Cardiac fibroblast (primary cell): ENCODE measurements around the gene COQ10B.

ENCODE experiments used
- DNase-seq, 2 donors: peaks; one replicate each; pipeline versions ENCODE4 v3.0.0 to v3.0.0-alpha.2; 2010; ENCODE audit warnings: low read depth in 2 of 2
- H3K4me3 ChIP-seq, 2 donors: replicated peaks in 1 of 2; 1 replicate in 1 of 2; 2 replicates in 1 of 2; pipeline ENCODE4 v1.5.1; 2011; ENCODE audit warnings: low read depth in 2 of 2, low read length in 2 of 2, mild to moderate bottlenecking in 2 of 2, moderate library complexity in 1 of 2
- CTCF ChIP-seq: IDR thresholded peaks from one replicate; pipeline ENCODE4 v1.5.1; 2011; ENCODE audit warnings: low read depth, mild to moderate bottlenecking, low read length, inconsistent platforms

The COQ10B gene

GRCh38 chr2:197500503-197501131, 47.3 kb downstream of the COQ10B start:
- TF ChIP-seq CTCF: no peak
- DNase-seq: peak in 1 of 2 donors; percentile 24
- peak overlapping the region; percentile 81 to 85 for H3K4me3 ChIP-seq

GRCh38 chr2:197502201-197502600, 48.8 kb downstream of the COQ10B start:
- H3K4me3 ChIP-seq: no peak overlapping the region
- TF ChIP-seq CTCF: no peak
- DNase-seq: no peak

DNA sequence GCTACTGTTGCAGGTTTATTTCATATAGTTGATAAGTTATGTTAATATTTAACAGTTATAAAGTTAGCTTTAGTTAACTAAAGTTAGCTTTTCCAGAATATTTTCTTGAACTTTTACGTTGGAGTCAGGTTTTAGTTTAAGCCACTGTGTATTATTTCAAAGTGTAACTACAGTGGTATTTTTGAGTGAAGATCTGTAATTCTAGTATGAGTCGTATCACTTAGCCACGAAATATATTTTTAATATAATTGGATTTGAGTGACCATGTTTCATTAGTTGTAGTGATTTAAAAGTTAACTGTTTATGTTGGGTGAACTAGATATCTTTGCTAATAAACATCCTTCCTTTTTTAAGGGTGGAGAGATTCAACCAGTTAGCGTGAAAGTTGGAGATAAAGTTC, 49.3 kb downstream of the COQ10B start:
- no peak for TF ChIP-seq CTCF
- H3K4me3 ChIP-seq: no peak overlapping the region
- DNase-seq: no peak

GRCh38 chr2:197504000-197504399, 50.6 kb downstream of the COQ10B start:
- no peak for DNase-seq
- no peak overlapping the region for H3K4me3 ChIP-seq
- no peak for TF ChIP-seq CTCF

DNA sequence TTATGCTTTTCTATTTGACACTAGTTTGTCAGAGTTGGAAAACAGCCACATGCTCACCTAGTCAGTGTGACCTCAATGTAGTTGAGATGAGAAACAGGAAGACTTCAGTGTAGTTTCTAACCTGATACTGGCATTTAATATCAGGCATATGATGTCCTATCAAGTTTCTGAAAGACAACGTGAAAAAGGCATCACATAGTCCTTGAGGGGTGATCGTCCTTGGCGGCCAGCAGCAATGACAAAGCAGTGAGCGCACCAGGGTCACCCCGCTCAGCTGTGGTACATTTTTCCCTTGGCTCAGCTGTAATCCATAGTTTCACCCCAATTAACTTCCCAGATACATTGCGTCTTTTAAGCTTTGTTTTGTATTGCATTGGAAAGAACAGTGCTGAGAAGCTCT, 51.2 kb downstream of the COQ10B start:
- H3K4me3 ChIP-seq: no peak overlapping the region
- no peak for DNase-seq
- no peak for TF ChIP-seq CTCF

GRCh38 chr2:197506658-197507057, 53.3 kb downstream of the COQ10B start:
- no peak for TF ChIP-seq CTCF
- no peak overlapping the region for H3K4me3 ChIP-seq
- no peak for DNase-seq

DNA sequence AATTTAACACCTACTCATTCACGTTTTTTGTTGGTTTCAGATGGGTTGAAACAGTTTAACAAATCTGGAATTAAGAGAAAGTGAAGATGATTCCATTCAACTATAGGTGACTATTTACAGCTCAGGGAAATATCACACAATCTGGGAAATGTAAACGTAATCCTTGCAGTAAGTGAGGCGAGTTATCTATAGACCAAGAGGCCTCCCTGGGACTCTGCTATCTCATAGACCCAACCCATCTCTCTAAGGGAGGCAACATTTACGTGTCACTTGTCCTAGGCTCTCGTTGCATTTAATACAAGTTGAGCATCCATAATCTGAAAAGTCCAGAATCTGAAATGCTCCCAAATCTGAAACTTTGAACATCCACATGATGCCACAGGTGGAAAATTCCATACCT, 60.6 kb downstream of the COQ10B start:
- TF ChIP-seq CTCF: no peak
- no peak for DNase-seq

More for the DNA sequence above, 60.6 kb downstream of the COQ10B start:
- H3K4me3 ChIP-seq: no peak overlapping the region
